Keratinocyte (primary cell): ENCODE data around the gene RTCB.

ENCODE experiments used
- CTCF ChIP-seq, 3 experiments: IDR thresholded peaks in 1 of 3; conservative IDR thresholded peaks in 1 of 3; optimal IDR thresholded peaks in 1 of 3; 2 replicates in 2 of 3; 3 replicates in 1 of 3; pipeline versions ENCODE3 to v1.5.1; 2011; ENCODE audit warnings: low read length in 3 of 3, mild to moderate bottlenecking in 3 of 3, moderate library complexity in 2 of 3, control low read depth in 1 of 3, inconsistent platforms in 1 of 3; ENCODE audit not compliant: insufficient read depth in 2 of 3; ENCODE audit errors: extremely low read depth in 1 of 3
- EZH2 ChIP-seq: IDR thresholded peaks from one replicate; pipeline ENCODE4 v1.6.1; 2012; ENCODE audit warnings: inconsistent platforms, mild to moderate bottlenecking, low read length, moderate library complexity

- TF ChIP-seq CTCF (optimal IDR thresholded peaks at IDR 0.05 in 1 of 3, IDR thresholded peaks at IDR 0.05 in 1 of 3, conservative IDR thresholded peaks at IDR 0.05 in 1 of 3; ENCODE audit: extremely low read depth in 1 of 3, insufficient read depth in 2 of 3, low read length in 3 of 3) (no peak), EZH2 (no peak)
Observed at GRCh38 chr22:32404021-32404420, 8.0 kb downstream of the RTCB start.
